WERI-Rb-1 (cell line): Measurements from ENCODE around the gene NOL12.

Experiments used
- DNase-seq: peaks from one replicate; pipeline ENCODE4 v3.0.0-alpha.2; 2020
- H3K27ac ChIP-seq: fragments of 250-450 bp; sonication (Bioruptor Pico); 2 replicates; pipeline ENCODE4 v1.5.1; 2020; ENCODE audit warnings: mild to moderate bottlenecking, moderate library complexity
- H3K27me3 ChIP-seq: fragments of 250-450 bp; sonication (Bioruptor Pico); 2 replicates; pipeline ENCODE4 v1.5.1; 2021; ENCODE audit warnings: mild to moderate bottlenecking, low read depth, moderate library complexity; ENCODE audit not compliant: insufficient read depth, severe bottlenecking
- H3K36me3 ChIP-seq: fragments of 250-450 bp; sonication (Bioruptor Pico); 2 replicates; pipeline ENCODE4 v1.5.1; 2020; ENCODE audit warnings: mild to moderate bottlenecking, moderate library complexity
- H3K4me3 ChIP-seq: 2 replicates; pipeline ENCODE4 v1.5.1; 2011; ENCODE audit warnings: low read depth, mild to moderate bottlenecking, control low read depth, low read length
- H3K9me3 ChIP-seq: fragments of 250-450 bp; sonication (Bioruptor Pico); 2 replicates; pipeline ENCODE4 v1.5.1; 2021; ENCODE audit warnings: mild to moderate bottlenecking, moderate library complexity; ENCODE audit not compliant: severe bottlenecking
- CTCF ChIP-seq: IDR thresholded peaks from 2 replicates; pipeline ENCODE4 v1.5.1; 2011; ENCODE audit warnings: low read depth, mild to moderate bottlenecking, control low read depth, inconsistent platforms, low read length

Gene NOL12

GRCh38 chr22:37676736-37677492 lies 9.2 kb upstream of the NOL12 start:
- H3K27me3 ChIP-seq: no peaks in the 10 kb centered on the region
- H3K27ac ChIP-seq: peak overlapping the region; percentile 61
- TF ChIP-seq CTCF: no peak
- DNase-seq: peak; percentile 90
- H3K4me3 ChIP-seq: peak overlapping the region; percentile 82
- no peaks in the 10 kb centered on the region for H3K9me3 ChIP-seq
- no peaks in the 10 kb centered on the region for H3K36me3 ChIP-seq

GRCh38 chr22:37677493-37677974 lies 8.6 kb upstream of the NOL12 start:
- no peak for TF ChIP-seq CTCF
- Histone ChIP-seq H3K9me3 (no peaks in the 10 kb centered on the region), H3K27ac (peak overlapping the region; percentile 61), H3K4me3 (peak overlapping the region; percentile 82), H3K36me3 (no peaks in the 10 kb centered on the region), H3K27me3 (no peaks in the 10 kb centered on the region)
- no peak for DNase-seq

- no peak overlapping the region for H3K4me3 ChIP-seq
- no peak for TF ChIP-seq CTCF
- no peaks in the 10 kb centered on the region for H3K27me3 ChIP-seq
- no peak overlapping the region for H3K27ac ChIP-seq
- no peaks in the 10 kb centered on the region for H3K9me3 ChIP-seq
- no peaks in the 10 kb centered on the region for H3K36me3 ChIP-seq
- DNase-seq: no peak
These were observed 7.8 kb upstream of the NOL12 start for GRCh38 chr22:37678372-37678771.

GRCh38 chr22:37679670-37680069 lies 6.5 kb upstream of the NOL12 start:
- Histone ChIP-seq H3K27me3 (no peaks in the 10 kb centered on the region), H3K4me3 (no peak overlapping the region), H3K9me3 (no peaks in the 10 kb centered on the region), H3K27ac (no peak overlapping the region), H3K36me3 (no peaks in the 10 kb centered on the region)
- no peak for DNase-seq
- TF ChIP-seq CTCF: no peak

- TF ChIP-seq CTCF: no peak
- no peak overlapping the region for H3K27ac ChIP-seq
- H3K27me3 ChIP-seq: no peaks in the 10 kb centered on the region
- H3K4me3 ChIP-seq: no peak overlapping the region
- no peak for DNase-seq
- no peaks in the 10 kb centered on the region for H3K9me3 ChIP-seq
- H3K36me3 ChIP-seq: no peaks in the 10 kb centered on the region
These were observed 5.8 kb upstream of the NOL12 start for GRCh38 chr22:37680191-37680851.
